Mucosa of stomach (tissue), 1 donor: ENCODE measurements around the gene ARID5A.
"Not testable (repeated sequence)": the region's sequence is repeated elsewhere in the genome, so short reads cannot be mapped to it uniquely, and the experiment has no call there.

Experiments
- H3K27me3 ChIP-seq: one replicate; pipeline ENCODE4 v1.7.0; 2013; ENCODE audit warnings: mild to moderate bottlenecking, low read length; ENCODE audit not compliant: control insufficient read depth, insufficient read depth
- H3K36me3 ChIP-seq: one replicate; pipeline ENCODE4 v1.7.0; 2013; ENCODE audit warnings: low read length; ENCODE audit not compliant: control insufficient read depth, insufficient read depth
- H3K4me1 ChIP-seq: one replicate; pipeline ENCODE4 v1.7.0; 2013; ENCODE audit warnings: mild to moderate bottlenecking, low read length; ENCODE audit not compliant: control insufficient read depth, insufficient read depth
- H3K4me3 ChIP-seq: one replicate; pipeline ENCODE4 v1.7.0; 2013; ENCODE audit warnings: low read length
- H3K9ac ChIP-seq: one replicate; pipeline ENCODE4 v1.7.0; 2013; ENCODE audit warnings: mild to moderate bottlenecking, low read length, moderate library complexity
- H3K9me3 ChIP-seq: one replicate; pipeline ENCODE4 v1.7.0; 2013; ENCODE audit warnings: mild to moderate bottlenecking, low read length, moderate library complexity; ENCODE audit not compliant: control insufficient read depth
- donor health status: Pancreatic carcinoma.

The ARID5A gene

GRCh38 chr2:96536445-96537065, at the start of gene ARID5A:
Gene ARID5A, plus strand, starts transcription at chr2:96536752. Its CDS starts 75 bp downstream, at chr2:96536827.
- Histone ChIP-seq H3K36me3 (no peaks in the 10 kb centered on the region), H3K9ac (peak within 1 kb of the TSS; percentile 82), H3K4me1 (peaks cover 46% of the 10 kb centered on the region)

GRCh38 chr2:96489261-96489660, 47.3 kb upstream of the ARID5A start:
- no peaks in the 10 kb centered on the region for H3K27me3 ChIP-seq
- peaks cover 5% of the 10 kb centered on the region for H3K4me1 ChIP-seq
- no peak overlapping the region for H3K4me3 ChIP-seq
- H3K9me3 ChIP-seq = no peaks in the 10 kb centered on the region
- H3K36me3 ChIP-seq = no peaks in the 10 kb centered on the region
- no peak overlapping the region for H3K9ac ChIP-seq

More at GRCh38 chr2:96536445-96537065, at the start of gene ARID5A:
- no peaks in the 10 kb centered on the region for H3K9me3 ChIP-seq
- peak within 1 kb of the TSS; percentile 53 for H3K4me3 ChIP-seq
- peaks cover 21% of the 10 kb centered on the region for H3K27me3 ChIP-seq

- Histone ChIP-seq H3K27me3 (no peaks in the 10 kb centered on the region), H3K4me3 (no peak overlapping the region), H3K9me3 (no peaks in the 10 kb centered on the region), H3K4me1 (peaks cover 5% of the 10 kb centered on the region), H3K36me3 (no peaks in the 10 kb centered on the region), H3K9ac (no peak overlapping the region)
These were observed 46.9 kb upstream of the ARID5A start for GRCh38 chr2:96489663-96490062.

GRCh38 chr2:96491860-96492497, 44.6 kb upstream of the ARID5A start:
- no peaks in the 10 kb centered on the region for H3K27me3 ChIP-seq
- H3K9me3 ChIP-seq = no peaks in the 10 kb centered on the region
- H3K4me1 ChIP-seq = no peaks in the 10 kb centered on the region
- no peak overlapping the region for H3K4me3 ChIP-seq
- H3K36me3 ChIP-seq = no peaks in the 10 kb centered on the region
- no peak overlapping the region for H3K9ac ChIP-seq

- H3K4me3 ChIP-seq = no peak overlapping the region
- no peaks in the 10 kb centered on the region for H3K36me3 ChIP-seq
- no peak overlapping the region for H3K9ac ChIP-seq
- no peaks in the 10 kb centered on the region for H3K27me3 ChIP-seq
- H3K9me3 ChIP-seq = no peaks in the 10 kb centered on the region
- no peaks in the 10 kb centered on the region for H3K4me1 ChIP-seq
These were observed 43.5 kb upstream of the ARID5A start for GRCh38 chr2:96493072-96493471.

GRCh38 chr2:96494188-96494587, 42.4 kb upstream of the ARID5A start:
- no peaks in the 10 kb centered on the region for H3K27me3 ChIP-seq
- H3K9ac ChIP-seq = no peak overlapping the region

GRCh38 chr2:96495982-96496629, 40.4 kb upstream of the ARID5A start:
- Histone ChIP-seq H3K4me3 (no peak overlapping the region), H3K4me1 (no peaks in the 10 kb centered on the region), H3K27me3 (peaks cover 14% of the 10 kb centered on the region), H3K9me3 (no peaks in the 10 kb centered on the region), H3K9ac (no peak overlapping the region), H3K36me3 (no peaks in the 10 kb centered on the region)

More at GRCh38 chr2:96494188-96494587, 42.4 kb upstream of the ARID5A start:
- Histone ChIP-seq H3K9me3 (no peaks in the 10 kb centered on the region), H3K4me1 (no peaks in the 10 kb centered on the region), H3K36me3 (no peaks in the 10 kb centered on the region), H3K4me3 (no peak overlapping the region)

GRCh38 chr2:96498021-96498431, 38.5 kb upstream of the ARID5A start:
- Histone ChIP-seq H3K36me3 (no peaks in the 10 kb centered on the region), H3K9ac (no peak overlapping the region), H3K27me3 (peaks cover 28% of the 10 kb centered on the region), H3K9me3 (no peaks in the 10 kb centered on the region), H3K4me1 (peaks cover 18% of the 10 kb centered on the region), H3K4me3 (no peak overlapping the region)

GRCh38 chr2:96498611-96499010, 37.9 kb upstream of the ARID5A start:
- not testable (repeated sequence) for H3K9ac ChIP-seq, H3K4me3 ChIP-seq, H3K9me3 ChIP-seq, H3K36me3 ChIP-seq
- Histone ChIP-seq H3K27me3 (peaks cover 28% of the 10 kb centered on the region), H3K4me1 (peaks cover 20% of the 10 kb centered on the region)

GRCh38 chr2:96499061-96499960, 37.2 kb upstream of the ARID5A start:
- peaks cover 20% of the 10 kb centered on the region for H3K4me1 ChIP-seq
- H3K9me3 ChIP-seq = no peaks in the 10 kb centered on the region
- no peaks in the 10 kb centered on the region for H3K36me3 ChIP-seq
- no peak overlapping the region for H3K4me3 ChIP-seq
- H3K27me3 ChIP-seq = peaks cover 28% of the 10 kb centered on the region
- no peak overlapping the region for H3K9ac ChIP-seq

GRCh38 chr2:96500385-96501066, 36.0 kb upstream of the ARID5A start:
- H3K9me3 ChIP-seq = no peaks in the 10 kb centered on the region

More at GRCh38 chr2:96500385-96501066, 36.0 kb upstream of the ARID5A start:
- H3K36me3 ChIP-seq = no peaks in the 10 kb centered on the region
- peaks cover 28% of the 10 kb centered on the region for H3K4me1 ChIP-seq
- no peak overlapping the region for H3K4me3 ChIP-seq
- no peak overlapping the region for H3K9ac ChIP-seq
- H3K27me3 ChIP-seq = peaks cover 28% of the 10 kb centered on the region
